ENCODE measurements around the gene EGR4.
A peak's percentile ranks its signal among the peaks of the same experiment; 100 is the strongest.

Gene EGR4

DNA sequence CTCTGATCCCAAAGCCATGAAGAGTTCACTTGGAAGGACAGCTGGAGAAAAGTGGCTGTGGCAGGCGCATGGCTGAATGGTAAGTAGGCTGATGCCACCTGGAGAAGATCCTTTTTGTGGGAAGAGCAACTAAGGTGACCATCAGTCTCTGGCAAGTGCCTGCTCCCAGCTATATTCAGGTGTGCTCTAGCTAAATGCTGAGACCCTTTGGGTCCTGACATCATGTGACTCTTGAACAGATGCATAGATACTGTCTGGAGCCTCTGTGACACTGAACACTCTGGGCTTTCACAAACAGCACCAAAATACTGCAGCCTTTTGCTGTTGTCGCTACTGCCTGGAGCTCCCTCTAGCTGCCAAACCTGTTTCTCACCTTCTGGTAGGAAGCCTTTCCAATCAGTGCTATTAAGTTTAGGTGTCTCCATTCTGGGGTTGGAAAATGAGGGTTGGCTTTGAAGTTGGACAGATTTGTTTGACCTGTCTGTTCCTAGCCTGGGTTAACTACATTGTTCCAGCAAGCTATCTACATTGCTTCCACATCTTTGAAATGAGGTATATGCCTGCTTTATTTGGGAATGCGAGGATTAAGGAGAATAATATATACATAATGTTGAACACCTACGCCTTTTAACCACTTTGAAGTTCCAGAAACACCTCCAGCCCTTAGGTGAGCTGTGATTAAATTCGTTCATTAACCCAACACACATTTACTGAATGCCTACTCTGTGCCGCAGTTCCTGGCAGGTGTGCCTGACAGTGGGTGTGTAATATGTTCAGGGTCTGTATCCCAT, 3.1 kb downstream of the EGR4 start:
- DNase-seq = peak in 10 of 51 donors; percentile 9 to 49 (median 22)

DNA sequence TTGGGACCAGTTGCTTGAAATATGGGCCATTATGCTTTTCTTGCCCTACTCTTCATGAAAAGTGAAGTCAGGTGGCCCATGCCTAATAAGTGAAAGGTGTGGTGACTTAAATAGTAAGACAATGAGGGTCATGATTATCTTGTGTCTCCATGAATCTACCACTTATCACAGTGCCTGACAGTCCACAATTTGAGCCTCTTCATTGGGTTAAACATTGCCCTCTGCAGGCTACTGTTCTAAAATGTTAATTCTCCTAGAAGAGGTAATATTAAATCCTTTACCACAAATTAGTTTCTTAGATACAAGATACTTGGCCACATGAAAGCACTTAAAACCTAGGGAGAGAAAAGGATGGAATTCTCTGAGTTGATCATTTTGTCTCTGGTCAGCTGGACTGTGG, 4.0 kb downstream of the EGR4 start:
- DNase-seq = no peak

DNA sequence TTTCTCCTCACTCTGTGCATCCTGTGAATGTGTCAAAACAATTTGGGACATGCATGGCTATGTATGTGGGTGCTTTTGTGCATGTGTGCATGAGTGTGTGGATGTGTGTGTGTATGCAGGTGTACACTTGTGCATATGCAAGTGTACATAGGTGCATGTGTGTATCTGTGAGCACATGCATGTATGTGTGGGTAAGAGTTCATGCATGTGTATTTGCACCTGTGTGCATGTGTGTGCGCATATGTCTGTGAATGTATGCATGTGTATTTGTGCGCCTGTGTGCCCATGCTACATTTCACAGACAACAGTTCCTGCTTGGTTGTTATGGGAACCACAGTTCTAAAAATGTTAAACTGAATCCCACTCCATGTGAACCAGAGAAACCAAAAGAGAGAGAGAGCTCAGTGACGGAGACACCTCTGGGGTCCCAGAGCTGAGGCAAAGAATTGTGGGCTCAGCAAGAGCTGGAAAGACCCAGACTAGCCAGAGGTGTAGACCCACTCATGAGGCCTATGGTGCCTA, 7.2 kb downstream of the EGR4 start:
- no peak for DNase-seq

DNA sequence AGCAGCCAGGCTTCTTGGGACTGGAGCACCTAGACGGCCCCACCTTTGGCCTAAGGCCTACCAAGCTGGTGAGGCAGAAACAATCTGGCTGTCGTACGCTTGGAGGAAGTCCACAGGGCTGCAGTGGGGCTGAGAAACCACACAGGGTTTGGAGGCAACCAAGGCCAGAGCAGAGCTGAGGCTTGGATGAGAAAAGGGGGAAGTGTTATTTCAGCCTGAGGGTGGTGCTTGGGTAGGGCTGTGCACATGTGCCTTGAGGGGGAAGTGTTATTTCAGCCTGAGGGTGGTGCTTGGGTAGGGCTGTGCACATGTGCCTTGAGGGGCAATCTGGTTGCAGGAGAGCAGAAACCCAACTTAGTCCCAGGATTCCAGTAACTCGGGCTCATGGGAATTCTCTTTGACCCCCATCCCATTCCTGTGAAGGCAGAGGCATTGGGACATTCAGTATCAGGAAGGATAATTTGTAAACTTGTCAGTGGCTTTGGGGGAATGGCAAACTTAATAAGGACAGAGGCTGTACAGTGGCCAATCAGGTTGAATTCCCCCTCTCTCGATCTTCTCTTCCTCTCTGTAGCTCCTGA, 8.1 kb downstream of the EGR4 start:
- DNase-seq = peak in 4 of 51 donors; percentile 6 to 46 (median 18)

DNA sequence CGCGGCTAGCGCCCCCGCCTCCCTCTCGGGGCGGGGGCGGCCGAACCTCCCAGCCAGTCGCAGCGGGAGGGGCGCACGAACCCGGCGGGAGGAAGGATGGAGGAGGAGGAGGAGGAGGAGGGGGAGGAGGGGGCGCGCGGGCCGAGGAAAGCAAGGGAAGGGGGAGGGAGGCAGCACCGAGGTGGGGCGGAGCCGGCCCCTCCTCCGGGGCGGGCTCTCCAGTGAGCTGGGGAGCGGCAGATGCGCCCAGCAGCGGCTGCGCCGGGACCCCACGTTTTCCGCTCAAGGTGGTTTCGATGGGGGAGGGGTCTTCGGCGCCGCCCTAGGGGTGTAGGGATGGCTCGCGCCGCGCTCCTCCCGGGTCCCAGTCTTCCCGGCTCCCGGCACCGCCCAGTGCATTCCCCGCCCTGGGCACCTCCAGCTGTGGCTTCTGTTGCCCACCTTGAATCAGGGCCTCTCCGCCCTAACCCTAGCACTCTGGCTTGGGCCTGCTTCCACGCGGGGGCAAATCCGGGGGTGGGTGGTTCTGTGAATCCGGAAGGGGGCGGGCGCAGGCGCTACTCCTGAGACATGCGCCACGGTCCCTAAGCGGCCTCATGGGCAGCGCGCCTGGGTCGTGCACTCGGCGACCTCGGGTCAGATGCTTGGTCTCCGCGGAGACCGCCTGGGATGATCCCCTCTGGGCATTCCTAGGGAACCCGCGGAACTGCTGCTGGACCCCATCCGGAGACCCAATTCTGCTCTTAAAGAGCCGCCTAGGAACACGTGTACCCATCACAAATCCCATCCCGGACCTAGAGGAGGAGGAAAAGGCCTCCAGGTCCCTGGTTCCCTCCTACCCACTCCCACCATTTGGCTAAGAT, 8.8 kb downstream of the EGR4 start, which contains the start of gene FBXO41:
Gene FBXO41, minus strand, starts transcription at position 183 of the 863 bp plus-strand sequence. CDS start 14,848 bp downstream, outside the sequence.
- peak in 24 of 51 donors; percentile 19 to 63 (median 44) for DNase-seq

DNA sequence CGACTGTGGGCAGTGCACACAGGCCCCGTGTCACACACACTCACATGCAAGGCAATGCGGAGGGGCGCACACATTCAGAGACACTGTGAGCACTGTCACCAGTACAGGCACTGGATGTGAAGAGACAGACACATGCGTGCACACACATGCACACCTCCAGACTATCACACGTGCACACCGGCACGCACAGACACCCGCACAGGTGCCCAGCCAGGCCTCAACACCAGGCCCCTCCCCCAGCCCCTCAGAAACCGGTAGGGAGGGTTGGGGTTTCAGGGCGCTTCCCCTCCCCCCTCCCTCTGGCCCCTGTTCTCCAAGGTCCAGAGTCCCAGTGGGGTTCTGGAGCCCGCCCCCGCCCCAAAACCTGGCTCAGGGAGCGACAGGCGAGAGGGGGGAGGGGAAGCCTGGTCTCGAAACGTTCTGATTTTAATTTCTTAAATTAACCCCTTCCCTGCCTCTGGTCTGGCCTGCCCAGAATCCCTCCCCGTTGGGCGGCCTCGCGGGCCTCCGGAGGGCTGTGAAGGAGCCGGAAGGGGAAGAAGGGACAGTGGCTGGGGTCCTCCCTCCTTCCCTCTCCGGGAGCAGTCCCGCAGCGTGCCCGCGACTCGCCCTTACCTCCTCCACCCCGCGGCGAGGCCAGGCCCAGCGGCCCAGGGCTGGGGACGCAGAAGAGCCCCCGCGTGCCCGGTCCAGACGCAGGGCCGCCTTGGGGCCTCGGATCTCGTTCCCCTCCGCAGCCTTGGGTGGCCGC, 9.6 kb downstream of the EGR4 start:
- DNase-seq = peak in 2 of 51 donors; percentile 42 to 54

DNA sequence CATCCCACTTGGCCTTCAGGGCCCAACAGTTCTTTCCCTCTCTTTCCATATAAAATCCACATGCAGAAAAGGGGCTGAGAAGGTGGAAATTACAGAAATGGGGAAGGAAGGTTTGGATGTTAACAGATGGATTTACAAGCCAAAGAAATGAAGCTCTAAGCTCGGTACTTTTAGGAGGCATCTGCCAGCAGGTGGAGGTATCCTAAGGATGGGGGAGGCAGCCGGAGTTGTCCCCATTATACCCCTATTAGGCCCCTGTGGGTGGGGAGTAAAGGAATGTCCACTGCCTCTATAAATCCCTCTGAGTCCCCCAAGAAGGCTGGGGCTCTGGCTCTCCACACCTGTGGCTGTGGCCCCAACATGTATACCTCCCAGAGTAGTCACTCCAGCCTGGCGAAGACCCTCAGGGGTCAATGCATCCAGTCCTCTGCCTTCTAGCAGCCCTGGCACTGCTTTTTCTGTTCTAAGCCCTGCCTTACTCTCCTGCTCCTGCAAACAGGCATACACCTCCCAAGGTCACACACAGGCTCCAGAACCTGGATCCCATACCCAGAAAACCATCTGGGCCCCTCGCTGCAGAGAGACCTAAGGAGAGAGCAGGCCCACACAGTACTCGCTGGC, 10.3 kb downstream of the EGR4 start:
- DNase-seq = no peak

DNA sequence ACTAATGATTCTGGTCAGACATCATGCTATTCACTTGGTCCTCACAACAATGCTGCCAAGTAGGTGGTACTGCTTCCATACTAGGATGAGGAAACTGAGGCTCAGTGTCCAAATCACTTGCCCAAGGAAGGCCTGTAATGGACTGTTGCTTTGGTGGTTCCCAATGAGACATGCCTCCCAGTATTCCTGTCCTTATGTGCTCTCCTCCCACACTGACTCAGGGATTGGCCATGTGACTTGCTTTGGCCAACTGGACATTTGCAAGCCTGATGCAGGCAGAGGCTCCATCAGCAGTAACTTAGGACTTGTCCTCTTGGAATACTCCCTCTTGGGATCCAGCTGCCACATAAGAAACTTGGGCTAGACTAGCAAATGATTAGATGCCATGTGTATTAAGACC, 12.1 kb downstream of the EGR4 start:
- DNase-seq = no peak

DNA sequence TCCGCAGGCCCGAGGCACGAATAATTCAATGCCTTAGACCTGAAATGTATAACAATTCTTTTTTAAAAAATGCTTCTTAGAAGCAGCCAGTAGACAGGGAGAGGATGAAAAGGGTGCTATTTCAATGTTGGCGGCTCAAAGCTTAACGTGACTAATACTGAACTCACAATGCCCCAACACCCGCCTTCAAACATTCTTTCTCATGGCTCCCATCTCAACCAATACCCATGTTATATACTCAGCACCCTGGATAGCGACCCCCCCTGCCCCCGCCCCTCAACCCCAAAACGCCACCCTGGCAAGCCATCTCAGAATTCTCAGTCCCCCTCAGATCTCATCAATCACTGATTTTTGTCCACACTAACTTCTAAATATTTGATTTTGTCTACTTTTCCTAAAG, 13.5 kb downstream of the EGR4 start:
- no peak for DNase-seq

DNA sequence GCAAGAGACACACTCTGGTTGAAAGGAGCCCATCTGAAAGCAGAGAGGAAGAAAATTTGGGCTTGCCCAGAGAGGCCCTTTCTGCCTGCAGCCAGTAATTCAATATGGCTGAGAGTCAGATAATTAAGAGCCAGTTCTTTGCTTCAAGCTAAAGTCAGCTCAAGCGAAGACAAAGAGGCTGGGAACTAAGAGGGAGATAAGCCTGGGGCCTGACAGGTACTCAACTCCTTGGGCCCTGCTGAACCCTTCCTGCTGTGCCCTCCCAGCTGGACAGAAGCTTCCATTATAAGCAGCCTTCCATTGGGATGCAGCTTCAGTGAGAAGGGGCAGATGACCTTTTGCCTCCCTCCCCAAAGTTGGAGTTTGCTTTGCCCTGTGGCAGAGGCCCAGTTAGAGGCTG, 21.1 kb downstream of the EGR4 start:
- DNase-seq = no peak

DNA sequence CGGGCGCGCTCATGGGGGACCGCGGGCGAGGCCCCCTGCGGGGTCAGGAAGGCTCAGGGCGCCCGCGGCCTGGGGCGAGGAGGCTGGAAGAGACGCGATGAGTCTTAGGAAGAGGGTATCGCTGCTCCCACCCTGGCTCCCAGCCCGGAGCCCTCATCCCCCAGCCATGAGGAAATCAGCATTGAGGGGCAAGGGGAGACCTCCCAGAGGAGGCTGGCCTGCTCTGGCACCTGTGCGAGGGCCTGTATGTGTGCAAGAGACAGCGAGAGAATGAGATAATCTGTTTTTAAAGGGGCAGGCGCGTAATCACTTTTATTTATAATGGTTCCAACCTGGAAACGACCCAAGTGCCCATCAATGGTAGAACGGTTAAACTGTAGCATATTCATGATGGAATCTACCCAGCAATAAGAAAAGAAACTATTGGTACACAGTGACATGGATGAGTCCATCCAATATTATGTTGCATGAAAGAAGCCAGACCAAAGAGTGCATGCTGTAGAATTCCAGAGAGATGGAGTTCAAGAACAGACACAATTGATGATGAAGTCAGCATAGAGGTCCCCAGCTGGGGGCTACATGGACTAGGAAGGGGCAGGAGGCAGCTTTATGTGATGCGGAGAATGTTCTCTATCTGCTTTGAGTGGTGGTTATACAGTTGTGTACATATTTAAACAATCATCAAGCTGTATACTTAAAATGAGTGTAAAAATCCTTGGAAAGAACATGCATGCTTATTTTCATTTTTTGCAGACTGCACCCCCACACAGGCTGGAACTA, 23.5 kb downstream of the EGR4 start:
- DNase-seq = no peak

DNA sequence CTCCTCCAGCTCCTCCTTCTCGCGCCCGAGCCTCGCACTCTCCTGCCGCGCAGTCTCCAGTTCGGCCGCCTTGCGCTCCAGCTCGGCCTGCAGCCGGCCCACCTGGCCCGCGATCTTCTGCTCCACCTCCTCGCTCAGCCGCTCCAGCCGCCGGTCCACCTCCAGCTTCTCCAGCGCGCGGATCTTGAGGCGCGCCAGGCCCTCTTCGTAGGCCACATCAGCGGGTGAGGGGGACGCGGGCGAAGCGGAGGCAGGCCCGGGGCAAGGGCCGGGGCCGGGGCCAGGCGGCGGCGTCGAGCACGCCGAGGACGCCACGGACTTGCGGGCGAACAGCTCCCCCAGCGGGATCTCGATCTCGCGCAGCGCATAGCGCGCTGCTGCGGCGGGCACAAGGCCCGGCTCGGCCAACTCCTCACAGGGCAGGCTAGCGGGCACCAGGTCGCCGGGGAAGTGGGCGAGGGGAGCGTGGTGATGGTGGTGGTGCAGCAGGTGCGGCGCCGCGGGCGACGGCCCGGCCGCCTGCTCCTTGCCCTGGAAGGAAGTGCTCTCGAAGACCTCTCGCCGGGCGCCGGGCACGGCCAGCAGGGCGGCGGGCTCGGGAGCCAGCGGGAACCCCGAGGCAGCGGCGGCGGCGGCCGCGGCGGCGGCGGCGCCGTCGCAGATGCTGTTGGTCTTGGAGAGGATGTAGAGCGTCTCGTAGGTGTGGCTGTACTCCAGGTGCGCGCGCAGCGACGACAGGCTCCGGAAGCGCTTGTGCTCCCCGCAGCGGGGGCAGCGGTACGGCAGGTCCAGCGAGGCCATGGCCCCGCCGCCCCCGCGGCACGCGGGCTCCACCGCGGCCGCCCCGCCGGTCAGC, 24.3 kb downstream of the EGR4 start:
- peak in 9 of 51 donors; percentile 18 to 40 (median 25) for DNase-seq

DNA sequence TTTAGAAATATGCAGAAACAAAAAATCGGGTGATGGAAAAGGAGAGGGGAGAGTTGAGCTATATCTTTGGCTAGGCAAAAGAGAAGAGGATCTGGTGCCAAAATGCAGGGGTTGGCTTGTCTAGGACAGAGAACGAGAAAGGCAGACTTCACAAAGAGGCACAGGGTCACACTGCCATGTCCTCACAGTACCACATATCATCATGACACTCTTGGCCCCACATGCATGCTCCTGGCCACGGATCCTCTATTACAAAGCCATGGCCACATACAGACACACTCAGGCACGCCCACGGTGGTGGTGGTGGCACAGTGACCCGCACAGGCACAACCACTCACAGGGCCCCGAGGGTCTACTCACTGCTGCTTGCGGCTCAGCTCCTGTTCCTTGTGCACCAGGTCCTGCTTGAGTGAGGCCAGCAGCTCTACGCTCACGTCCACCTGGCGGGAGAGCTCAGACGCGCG, 24.9 kb downstream of the EGR4 start:
- no peak for DNase-seq

DNA sequence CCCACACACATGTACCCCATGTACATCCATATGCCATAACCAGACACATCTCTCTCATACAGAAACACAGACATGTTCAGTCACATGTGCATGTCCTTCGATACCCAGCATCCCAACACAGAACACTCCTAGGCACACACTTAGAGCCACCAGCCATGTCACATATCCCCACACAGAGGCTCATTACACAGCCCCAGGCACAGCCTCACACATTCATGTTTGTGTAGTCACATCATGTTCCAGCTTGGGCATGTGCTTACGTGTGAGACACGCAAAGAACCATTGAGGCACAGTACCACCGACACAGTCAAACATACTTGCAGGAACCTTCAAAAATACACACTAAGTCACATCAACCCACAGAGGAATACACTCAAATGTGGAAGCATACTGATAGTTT, 26.3 kb downstream of the EGR4 start:
- DNase-seq = no peak

DNA sequence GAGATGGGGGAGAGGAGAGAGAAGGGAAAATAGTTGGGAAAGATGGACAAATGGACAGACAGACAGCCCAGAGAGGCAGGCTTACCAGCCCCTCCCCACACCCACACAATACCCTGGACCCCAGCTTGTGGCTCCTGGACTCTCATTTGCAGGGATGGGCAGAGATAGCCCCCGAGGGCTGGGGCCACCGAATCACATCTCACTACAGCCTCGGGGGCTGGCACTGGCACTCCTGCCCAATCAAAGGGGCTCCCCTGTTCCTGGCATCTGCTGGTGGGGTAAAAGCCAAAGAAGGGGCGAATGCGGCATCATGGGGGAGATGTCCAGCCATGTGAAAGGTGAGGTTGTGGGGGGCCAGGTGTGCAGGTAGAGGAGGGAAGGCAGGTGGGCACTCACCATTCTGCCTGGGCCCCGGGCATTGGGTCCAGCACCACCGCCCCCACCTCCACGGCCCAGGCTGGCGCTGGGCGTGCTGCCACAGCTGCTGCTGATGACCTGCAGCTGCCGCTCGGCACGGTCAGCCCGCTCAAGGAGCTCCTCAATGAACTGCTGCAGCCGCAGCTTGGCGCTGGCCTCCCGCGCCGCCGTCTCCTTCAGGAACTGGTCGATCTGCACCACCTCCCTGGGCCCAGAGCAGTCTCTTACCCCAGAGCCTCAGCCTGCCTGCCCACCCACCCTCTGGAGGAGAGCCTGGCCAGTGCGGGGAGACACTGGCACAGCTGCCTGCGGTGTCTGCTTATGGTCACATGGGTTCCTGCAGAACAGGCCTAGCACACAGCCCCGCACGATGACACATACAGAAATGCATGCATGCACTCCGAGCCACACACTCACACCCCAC, 27.1 kb downstream of the EGR4 start:
- DNase-seq = peak in 2 of 51 donors; percentile 13 to 56

DNA sequence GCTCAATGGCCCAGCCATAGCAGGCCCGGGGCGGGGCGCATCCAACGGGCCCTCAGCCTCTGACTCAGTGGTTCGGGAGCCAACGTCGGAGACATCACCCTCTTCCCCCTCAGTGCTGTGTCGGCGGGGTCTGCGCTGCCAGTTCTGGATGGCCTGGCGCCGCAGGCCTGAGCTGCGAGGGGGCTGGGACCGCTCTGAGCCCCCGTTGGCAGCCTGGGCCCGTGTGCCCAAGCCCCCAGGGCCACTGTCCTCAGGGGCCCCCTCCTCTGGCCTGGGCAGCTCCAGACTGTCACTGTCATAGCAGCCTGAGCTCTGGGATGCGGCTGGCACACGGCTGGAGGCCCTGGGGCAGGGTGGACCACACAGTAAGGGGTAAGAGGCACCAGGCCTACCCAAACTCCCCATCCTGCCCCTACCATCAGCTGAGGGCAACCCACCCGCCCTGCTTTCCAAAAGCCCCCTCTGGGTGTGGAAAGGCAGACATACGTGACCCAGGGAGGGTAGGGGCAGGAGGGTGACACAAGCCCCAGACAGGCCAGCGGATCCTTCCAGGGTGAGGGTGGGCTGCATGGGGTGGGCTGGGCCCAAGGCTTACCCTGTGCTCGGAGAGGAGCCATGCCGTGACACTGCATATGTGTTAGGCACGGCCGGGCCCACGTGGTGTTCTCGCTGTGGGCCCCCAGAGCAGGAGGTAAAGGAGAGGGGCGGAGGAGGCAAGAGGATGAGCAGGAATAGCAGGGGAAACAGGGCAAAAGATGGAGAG, 27.9 kb downstream of the EGR4 start:
- DNase-seq = no peak

DNA sequence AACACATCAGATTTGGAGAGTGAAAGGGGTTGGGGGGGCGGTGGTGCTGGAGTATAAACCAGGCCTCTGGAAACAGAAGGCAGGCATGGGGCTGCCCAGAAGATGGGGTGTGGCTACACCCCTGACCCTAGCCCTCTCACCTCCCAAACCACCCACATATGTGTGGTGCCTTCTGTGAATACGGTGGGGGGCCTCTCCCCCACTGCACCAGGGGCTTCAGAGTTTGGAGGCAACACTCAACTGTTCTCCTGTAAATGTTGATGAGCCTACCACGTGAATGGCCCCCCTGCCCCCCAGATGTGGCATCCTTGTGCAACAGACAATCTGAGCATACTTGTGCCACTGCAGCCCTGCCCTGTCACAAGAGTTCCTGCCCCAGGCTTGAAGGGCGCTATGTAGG, 28.6 kb downstream of the EGR4 start:
- DNase-seq = no peak

Data from hypothalamus (tissue), 51 donors.